Left forelimb (tissue), 1 donor: ENCODE measurements around the gene DUSP9.
"Not testable (repeated sequence)": the region's sequence is repeated elsewhere in the genome, so short reads cannot be mapped to it uniquely, and the experiment has no call there.

Experiments used
- DNase-seq: peaks from one replicate; pipeline ENCODE4 v3.0.0-alpha.2; 2018; ENCODE audit warnings: low spot score

DUSP9 gene

DNA sequence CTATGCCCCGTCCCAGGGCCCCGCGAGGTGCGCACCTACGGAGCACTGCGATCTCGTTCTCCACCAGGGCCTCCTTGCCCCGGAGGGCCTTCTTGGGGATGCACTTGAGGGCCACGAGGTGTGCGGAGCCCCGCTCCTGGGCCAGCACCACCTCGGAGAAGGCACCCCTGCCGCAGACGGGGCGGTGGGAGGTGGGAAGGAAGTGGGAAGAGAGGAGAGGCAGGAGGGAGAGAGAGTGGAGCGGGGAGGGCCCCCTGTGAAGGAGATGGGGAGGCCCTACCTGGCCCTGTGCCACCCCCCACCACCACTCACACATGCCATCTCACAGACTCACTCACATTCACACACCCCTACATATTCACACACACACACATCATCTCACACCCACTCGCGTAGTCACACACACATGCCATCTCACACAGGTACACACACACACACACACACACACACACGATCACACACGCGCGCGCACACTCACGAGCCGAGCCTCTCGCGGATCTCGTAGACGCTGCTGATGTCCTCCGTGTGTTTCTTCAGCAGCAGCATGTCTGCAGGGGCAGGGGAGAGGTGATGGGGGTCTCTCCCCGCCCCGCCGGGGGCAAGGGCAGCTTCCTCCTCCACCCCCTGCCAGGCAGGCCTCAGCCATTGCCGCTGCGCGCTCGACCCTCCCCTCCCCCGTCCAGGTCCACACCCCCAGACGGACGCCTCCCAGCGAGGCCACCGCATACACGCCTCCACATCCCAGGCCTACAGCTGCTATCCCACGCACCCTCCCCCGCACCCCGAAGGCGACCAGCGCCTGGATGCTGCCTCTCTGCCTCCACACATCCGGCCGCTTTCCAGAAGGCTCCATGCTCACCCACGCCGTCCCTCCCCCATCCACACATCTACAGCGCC, 25.8 kb downstream of the DUSP9 start:
- DNase-seq, result no peak

DNA sequence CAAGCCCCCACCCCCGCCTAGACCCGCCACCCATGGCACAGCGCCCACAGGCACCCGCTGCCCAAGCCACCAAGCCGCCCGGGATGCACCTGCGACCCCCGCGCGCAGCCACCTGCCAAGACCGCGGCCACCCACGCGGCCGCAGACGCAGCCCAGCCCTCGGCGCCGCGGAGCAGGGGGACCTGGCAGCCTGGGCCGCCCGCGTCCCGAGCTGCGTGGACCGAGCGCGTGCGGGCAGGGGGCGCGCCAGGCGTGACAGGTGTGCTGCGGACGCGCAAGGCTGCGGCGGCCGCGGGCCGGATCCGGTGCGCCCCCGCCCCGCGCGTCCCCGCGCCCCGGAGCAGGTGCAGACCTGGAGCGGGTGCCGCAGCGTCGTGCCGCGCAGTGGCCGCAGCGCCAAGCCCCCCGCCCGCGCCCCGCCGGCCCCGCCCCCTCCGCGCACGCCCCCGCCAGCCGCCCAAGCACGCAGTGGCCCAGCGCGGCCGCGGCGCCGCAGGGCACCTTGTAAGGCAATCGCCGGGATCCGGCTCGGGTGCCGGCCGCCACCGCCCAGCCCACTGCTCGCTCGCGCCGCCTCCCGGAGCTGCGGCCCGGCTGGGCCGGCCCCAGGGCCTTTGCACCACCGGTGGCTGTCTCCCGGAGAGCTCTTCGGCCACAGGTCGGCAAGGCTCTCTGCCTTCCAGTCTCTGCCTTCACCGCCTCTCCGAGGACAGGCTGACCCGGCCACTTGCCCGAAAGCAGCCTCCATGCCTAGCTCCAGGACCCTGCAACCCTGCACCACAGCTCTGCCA, 26.6 kb downstream of the DUSP9 start, which contains the start of gene PNCK:
Gene PNCK (minus strand): TSS at position 386 of the 791 bp plus-strand sequence. CDS start 737 bp downstream, outside the sequence.
- DNase-seq, result no peak

DNA sequence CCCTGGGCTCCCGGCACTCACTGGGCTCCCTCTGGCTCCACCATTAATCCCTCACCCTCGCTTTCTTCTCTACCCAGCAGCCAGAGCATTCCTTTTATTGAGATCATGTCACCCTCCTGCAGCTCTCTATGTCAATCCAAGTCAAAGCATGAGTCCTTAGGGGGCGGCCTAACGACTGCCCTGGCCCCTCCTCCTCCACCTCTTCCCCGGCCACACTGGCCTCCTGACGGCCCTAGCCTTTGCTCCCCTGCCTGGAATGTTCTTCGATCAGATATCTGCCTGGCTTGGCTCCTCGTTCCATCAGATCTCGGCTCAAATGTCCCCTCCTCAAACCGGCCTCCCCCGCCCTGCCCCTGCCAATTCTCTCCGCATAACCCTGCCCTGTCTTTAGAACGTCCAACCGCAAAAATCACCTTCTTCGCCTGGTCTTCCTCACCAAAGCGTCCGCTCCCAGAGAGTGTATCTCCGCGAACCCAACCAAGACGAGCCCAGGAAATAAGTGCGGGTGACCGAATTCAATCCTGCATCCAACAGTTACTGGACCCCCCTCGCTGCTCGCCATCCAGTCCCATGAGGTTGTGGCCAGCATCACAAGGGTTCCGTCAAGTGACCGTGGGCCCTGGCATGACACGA, 27.3 kb downstream of the DUSP9 start:
- no peak for DNase-seq

DNA sequence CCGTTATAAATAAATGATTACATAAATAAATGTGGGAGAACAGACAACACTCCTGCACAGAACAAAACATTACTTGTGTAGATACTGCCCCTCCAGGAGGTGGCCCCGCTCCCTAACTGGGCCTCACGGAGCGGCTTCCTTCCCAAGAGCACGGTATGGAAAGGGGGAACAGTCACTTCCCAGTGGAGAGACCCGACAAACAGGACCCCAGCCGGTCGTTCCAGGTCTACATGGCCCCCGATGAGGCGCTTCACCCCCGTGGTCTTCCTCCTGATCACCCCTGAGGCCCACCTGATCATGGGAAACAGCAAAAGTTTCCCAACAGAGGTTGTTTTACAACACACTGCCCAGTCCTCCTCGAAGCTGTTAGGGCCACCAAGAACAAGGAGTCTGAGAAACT, 34.2 kb downstream of the DUSP9 start:
- no peak for DNase-seq

DNA sequence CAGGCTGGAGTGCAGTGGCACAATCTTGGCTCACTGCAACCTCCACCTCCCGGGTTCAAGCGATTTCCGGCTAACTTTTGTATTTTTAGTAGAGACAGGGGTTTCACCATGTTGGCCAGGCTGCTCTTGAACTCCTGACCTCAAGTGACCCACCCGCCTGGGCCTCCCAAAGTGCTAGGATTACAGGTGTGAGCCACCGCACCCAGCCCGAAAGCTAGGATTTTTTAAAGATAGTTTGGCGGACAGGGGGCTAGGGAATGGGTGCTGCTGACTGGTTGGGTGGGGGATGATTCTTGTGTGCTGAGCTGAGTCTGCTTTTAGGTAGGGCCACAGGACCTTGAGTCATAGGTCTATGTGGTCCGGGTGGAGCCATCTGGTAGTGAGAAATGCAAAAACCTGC, 36.5 kb downstream of the DUSP9 start:
- not testable (repeated sequence) for DNase-seq

DNA sequence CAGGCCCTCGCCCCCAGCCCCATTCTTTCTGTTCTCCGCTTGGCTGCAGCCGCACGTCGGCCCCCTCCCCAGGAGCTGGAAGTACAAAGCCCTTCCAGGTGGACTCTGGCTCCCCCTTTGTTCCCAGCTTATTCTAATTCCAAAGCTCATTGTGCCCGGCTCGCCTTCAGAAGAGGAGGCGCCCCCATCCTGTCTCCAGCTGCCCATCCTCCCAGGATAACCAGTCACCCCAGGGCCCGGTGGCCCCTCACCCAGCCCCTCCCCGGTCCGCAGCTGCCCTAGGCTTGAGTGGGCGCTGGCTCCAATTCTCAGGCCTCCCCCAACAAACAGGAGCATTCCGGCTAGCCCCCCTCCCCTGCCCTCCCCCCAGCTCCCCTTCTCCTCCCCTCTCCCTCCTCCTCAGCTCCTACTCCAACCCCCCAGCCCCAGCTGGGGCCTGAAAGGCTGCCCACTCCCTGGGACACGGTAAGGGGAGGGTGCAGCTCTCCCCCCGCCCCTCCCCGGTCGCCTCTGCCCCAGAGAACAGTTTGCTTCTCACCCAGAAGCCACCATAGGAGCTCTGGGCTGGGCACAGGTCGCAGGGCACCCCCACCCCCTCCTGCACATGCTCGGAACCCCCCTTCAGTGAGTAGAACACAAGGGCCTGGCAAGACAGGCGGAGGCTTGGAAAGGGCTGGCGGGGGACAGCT, 37.6 kb downstream of the DUSP9 start:
- peak; percentile 25 for DNase-seq

DNA sequence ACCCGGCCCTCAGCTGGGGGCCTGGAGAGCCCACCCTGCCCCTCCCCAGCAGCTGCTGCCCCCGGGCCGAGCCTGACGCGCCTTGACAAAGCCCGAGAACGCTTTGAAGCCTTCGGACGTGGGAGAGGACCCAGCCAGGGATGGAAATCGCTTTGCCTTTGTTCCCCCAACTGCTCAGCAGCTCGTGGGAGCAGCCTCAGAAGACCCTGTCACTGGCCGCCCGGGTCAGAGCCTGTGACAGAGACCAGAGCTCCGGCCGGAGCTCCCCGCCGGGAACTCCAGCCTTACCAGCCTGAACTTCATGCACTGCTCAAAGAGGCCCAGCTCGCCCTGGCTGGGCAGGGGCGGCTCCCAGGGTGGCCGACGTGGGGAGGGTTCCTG, 38.1 kb downstream of the DUSP9 start:
- peak; percentile 28 for DNase-seq

DNA sequence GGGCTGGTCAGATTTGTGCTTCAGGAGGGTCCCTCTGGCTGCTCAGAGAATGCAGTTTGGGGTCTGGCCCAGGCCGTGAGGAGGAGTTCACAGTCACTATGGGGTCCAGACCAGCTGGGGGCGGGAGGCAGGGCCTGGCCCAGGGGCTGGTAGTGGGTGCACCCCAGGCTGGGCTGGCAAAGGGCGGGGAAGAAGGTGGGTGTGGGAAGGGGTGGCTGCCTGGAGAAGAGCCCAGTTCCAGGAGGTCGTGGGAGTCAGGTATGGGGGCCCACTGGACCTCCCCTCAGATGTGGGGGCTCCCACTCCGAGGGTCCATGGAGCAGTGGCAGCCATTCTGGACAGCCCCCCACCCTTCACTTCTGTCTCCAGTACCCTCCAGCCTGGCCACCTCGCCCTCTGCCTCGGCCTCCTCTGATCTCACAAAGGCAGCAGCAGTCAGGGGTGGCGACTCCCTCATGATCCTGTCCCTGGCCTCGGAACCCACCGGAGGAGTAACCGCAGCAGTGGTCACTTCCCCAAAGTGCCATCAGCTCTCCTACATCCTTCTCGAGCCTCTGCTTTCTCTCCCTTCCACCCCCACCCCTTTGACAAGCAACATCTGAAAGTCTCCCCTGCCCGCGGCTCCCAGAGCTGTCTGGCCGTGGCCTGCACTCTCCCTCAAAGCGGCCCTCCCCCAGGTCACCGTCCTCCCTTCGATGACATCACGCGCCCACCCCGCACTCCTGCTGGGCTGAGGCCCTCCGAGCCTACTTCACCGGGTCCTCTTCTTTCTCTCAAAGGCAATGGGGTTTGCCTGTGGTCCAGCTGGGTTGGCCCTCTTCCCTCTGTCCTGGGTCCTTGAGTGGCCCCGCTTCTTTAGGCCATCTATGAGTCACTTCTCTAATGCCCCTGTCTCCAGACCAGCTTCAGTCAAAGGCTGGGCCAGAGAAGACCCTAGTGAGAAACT, 39.0 kb downstream of the DUSP9 start:
- DNase-seq, result peak; percentile 30

DNA sequence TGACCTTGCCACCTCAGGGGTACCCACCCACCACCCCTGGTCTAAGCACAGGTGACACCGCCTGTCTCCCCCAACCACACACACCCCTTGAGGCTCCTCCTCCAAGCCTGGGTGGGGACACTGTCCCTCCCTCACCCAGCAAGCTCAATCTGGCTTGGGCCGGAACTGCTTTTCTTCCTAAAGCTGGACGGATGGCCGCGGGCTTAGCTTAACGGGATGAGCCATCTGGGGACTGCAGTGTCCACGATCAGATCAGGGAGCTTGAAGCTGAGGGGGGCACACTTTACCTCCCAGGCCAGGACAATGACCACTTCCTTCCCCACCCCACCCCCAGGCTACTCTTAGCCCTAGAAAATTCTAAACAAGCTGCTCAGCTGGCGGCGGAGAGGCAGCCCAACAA, 39.7 kb downstream of the DUSP9 start:
- DNase-seq, result no peak

DNA sequence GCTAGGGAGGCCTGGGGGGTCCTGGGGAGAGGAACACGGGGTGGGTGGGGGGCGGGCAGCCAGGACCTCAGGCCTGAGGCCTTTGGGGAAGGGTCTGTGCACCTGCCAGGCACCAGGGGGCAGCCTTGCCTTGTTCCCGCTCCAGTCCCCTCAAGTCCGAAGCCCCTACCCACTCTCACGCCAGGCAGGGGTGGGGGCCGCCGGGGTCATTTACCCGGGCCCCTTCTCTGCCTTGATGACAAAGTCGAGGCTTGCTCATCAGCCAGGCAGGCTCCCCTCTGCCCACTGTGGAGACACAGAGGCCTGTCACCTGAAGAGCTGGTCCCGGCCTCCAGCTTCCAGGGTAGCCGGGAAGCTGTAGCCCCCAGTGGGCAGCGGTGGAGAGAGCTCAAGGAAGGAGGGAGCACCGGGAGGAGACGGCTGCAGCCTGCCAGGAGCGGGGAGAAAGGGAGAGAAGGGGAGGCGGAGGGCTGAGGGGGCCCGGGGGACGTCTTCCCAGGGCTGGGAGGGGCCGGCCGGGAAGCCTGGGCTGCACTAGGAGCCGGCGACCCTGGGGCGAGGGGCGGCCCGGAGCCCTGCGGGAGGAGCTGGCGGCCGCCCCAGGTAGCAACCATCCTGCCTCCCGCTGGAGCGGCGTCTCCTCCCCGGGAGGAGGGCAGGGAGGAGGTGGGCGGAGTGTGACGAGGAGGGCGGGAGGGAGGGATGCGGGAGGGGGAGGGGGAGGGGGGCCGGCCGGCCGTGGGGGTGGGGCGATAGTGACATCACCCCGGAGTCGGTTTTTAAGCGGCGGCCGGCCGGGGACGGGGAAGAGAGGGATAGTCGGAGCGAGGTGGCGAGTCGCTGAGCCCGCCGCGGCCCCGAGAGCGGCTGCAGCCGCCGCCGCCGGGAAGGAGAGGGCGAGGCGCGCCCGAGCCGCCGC, 40.4 kb downstream of the DUSP9 start, which contains the start of gene SLC6A8:
Gene SLC6A8 (plus strand): TSS at position 806 of the 919 bp plus-strand sequence. CDS start 649 bp downstream, outside the sequence.
- peak; percentile 83 for DNase-seq

DNA sequence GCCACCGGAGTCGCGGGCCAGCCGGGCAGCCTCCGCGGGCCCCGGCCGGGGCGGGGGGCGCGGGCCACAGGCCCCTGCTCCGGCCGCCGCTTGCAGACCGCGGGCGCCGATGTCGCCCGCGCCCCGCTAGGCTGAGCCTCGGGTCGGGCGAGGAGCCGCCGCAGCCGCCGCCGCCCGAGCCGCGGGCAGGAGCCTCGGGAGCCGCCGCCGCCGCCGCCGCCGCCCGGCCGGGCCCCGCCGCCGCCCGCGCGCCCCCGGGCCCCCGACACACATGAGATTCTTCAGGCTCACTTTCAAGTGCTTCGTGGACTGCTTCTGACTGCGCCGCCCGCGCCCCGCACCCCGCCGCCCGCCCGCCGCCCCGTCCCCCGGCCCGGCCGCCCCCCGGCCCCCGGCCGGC, 41.1 kb downstream of the DUSP9 start:
- no peak for DNase-seq

DNA sequence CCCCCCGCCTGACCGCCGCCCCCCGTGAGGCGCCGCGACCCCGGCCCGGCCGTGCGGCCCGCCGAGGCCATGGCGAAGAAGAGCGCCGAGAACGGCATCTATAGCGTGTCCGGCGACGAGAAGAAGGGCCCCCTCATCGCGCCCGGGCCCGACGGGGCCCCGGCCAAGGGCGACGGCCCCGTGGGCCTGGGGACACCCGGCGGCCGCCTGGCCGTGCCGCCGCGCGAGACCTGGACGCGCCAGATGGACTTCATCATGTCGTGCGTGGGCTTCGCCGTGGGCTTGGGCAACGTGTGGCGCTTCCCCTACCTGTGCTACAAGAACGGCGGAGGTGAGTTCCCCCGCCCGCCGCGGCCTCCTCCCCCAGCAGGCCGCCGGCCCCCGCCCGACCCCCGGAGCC, 41.5 kb downstream of the DUSP9 start:
- no peak for DNase-seq

DNA sequence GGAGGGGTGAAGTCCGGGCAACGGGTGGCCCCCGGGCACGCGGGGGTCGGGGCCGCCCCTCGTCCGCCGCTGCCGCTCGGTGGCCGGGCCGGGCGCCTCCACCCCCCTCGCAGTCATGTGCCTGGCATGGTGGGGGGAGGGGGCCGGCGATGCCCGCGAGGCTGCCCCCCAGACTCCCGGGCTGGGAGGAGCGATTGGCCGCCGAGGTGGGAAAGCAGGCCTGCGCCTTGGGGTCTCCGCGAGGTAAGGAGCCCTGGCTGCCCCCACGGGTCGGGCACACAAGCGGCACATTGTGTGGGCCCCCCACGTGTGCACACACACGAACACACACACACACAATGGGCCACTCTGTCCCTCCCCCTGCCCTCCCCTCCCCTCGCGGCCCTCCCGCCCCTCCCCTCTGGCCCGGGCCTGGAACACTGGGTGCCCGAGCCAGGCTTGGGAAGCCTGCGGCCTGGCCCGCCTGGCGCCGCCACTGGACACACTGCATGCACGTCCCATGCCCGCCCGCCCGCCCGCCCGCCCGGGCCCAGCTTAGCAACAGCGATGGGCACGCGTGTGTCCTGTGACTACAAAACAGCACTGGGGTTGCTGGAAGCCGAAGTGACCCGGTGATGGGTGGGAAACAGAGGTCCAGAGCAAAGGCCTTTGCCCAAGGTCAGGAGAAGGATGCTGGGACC, 42.0 kb downstream of the DUSP9 start:
- no peak for DNase-seq

DNA sequence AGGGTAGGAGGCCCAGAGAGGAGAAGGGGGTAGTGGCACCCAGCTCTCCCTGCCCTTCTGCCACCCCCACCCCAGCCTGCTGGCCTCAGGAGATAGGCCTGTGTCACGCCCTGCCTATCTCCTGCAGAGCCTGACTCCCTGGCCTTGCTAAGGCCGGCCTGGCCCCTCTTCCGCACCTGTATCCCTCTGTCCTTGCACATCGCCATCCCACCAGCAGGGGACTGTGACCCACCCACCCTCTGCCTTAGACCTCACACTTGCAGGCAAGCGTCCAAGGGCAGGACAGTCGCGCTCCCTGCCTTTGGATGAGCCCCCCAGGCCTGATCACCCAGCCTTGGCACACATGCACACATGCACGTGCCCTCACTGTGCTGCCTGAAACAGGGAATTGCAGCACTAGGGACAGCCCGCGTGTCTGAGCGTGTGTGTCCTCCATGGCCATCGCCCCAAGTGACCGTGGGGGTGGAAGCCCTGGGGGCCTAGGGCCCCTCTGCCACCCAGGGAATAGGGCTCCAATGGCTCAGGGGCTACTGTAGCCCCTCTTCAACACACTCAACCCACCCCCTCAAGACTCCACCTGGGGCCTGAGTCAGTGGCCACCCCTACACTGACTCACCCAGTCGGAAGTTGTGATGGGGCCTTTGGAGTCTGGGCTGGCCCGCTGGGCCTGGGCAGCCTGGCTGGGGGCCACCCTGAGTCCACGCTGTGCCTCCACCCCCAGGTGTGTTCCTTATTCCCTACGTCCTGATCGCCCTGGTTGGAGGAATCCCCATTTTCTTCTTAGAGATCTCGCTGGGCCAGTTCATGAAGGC, 42.9 kb downstream of the DUSP9 start:
- no peak for DNase-seq

DNA sequence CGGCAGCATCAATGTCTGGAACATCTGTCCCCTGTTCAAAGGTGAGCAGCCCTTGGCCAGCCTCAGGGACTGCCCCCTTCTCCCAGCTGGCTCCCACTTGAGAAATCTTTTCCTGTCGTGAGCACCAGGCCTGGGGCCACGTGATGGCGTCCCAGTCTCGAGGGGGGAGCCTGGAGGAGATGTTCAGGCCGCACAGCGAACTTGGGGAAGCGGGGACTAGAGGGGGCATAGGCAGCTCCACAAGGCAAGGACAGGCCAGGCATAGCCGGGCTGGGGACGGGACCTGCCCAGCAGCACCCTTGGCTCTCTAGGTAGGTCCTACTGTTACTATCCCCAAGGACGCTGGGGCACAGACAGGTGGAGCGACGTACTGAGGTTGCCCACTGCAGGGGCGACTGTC, 43.5 kb downstream of the DUSP9 start:
- DNase-seq, result no peak

DNA sequence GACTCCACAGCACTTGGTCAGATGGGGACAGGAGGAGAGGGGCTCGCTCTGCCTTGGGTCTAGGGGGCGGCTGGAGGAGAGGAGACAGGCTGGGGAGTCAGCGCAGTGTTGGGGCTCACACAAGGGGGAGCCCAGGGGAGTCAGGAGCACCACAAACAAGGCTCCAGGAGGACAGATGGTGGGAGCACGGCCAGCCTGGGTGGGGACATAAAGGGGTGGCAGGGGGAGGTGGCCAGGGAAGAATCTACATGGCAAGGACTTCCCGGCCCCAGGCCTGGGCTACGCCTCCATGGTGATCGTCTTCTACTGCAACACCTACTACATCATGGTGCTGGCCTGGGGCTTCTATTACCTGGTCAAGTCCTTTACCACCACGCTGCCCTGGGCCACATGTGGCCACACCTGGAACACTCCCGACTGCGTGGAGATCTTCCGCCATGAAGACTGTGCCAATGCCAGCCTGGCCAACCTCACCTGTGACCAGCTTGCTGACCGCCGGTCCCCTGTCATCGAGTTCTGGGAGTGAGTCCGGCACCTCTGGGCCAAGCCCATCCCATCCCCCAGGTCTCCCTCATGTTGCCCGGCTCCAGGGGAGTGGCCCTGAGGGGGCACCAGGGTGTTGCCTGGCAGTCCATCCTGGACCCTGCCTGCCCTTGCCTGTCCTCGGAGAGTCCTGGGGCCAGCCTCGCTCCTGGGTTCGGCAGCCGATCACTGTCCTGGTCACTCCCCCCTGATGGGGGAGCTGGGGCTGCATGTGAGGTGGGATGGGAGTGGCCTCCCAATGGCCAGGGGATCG, 44.2 kb downstream of the DUSP9 start:
- not testable (repeated sequence) for DNase-seq

DNA sequence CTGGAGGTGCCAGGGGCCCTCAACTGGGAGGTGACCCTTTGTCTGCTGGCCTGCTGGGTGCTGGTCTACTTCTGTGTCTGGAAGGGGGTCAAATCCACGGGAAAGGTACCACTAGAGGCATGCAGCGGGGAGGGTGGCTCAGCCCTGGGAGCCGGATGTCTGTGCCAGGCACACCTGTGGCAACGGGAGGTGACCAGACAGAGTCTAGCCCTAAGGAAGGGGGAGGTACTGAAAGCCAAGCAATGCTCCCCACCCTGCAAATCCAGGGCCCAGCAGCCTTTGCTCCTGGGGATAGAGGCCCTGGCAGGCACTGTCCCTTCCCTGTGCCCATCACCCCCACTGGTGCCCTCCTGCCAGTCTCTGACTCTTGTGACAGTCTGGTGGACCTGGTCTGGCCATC, 45.0 kb downstream of the DUSP9 start:
- no peak for DNase-seq
